ENCODE results near the gene PKD1. TPM values are rescaled to one million over a fixed set of nuclear protein-coding genes. Genes with fewer than 3 reads are reported as not detected.

Gene PKD1
- polyA plus RNA-seq, 1 donor from 2014 or later = 176 TPM

GRCh38 chr16:2061526-2061925, 74.2 kb downstream of the PKD1 start:
- H3K9ac ChIP-seq (ENCODE audit: low read length) = no peak overlapping the region
- no peaks in the 10 kb centered on the region for H3K36me3 ChIP-seq (ENCODE audit: insufficient read depth, low read length)
- H3K27me3 ChIP-seq (ENCODE audit: insufficient read depth, low read depth, low read length) = no peaks in the 10 kb centered on the region

GRCh38 chr16:2061023-2061422, 74.7 kb downstream of the PKD1 start:
- Histone ChIP-seq H3K27me3 (ENCODE audit: insufficient read depth, low read depth, low read length) (no peaks in the 10 kb centered on the region), H3K4me3 (ENCODE audit: low read length) (no peak overlapping the region), H3K9me3 (ENCODE audit: low read length) (no peaks in the 10 kb centered on the region), H3K79me2 (replicated peaks; ENCODE audit: insufficient read depth, low read length) (no peaks in the 10 kb centered on the region), H4K20me1 (ENCODE audit: insufficient read depth) (no peaks in the 10 kb centered on the region), H3K9me2 (ENCODE audit: insufficient read depth, low read length) (no peaks in the 10 kb centered on the region), H3K36me3 (ENCODE audit: insufficient read depth, low read length) (no peaks in the 10 kb centered on the region), H2AFZ (ENCODE audit: low read depth, low read length) (no peak overlapping the region), H3K4me2 (ENCODE audit: low read length) (no peak overlapping the region), H3F3A (ENCODE audit: insufficient read depth, low read length, poor library complexity, severe bottlenecking) (no peaks in the 10 kb centered on the region), H3K9ac (ENCODE audit: low read length) (no peak overlapping the region), H3K27ac (ENCODE audit: low read length) (no peak overlapping the region)
- TF ChIP-seq MXI1 (conservative IDR thresholded peaks at IDR 0.05; ENCODE audit: poor library complexity, severe bottlenecking) (no peak), EZH2 (IDR thresholded peaks at IDR 0.05; ENCODE audit: borderline replicate concordance, insufficient read depth, low read length, poor library complexity, severe bottlenecking) (no peak), RAD21 (conservative IDR thresholded peaks at IDR 0.05) (no peak), SMC3 (conservative IDR thresholded peaks at IDR 0.05; ENCODE audit: poor library complexity) (no peak), CTCF (IDR thresholded peaks at IDR 0.05; ENCODE audit: poor library complexity, severe bottlenecking) (no peak), POLR2AphosphoS5 (IDR thresholded peaks at IDR 0.05) (no peak), EP300 (conservative IDR thresholded peaks at IDR 0.05; ENCODE audit: poor library complexity, severe bottlenecking) (no peak), TAF1 (IDR thresholded peaks at IDR 0.05; ENCODE audit: low read depth) (no peak)

More at GRCh38 chr16:2061526-2061925, 74.2 kb downstream of the PKD1 start:
- Histone ChIP-seq H3K79me2 (replicated peaks; ENCODE audit: insufficient read depth, low read length) (no peaks in the 10 kb centered on the region), H3K27ac (ENCODE audit: low read length) (no peak overlapping the region), H3K4me3 (ENCODE audit: low read length) (no peak overlapping the region), H3K9me3 (ENCODE audit: low read length) (no peaks in the 10 kb centered on the region), H4K20me1 (ENCODE audit: insufficient read depth) (no peaks in the 10 kb centered on the region), H3K4me2 (ENCODE audit: low read length) (no peak overlapping the region), H3K9me2 (ENCODE audit: insufficient read depth, low read length) (no peaks in the 10 kb centered on the region), H3F3A (ENCODE audit: insufficient read depth, low read length, poor library complexity, severe bottlenecking) (no peaks in the 10 kb centered on the region), H2AFZ (ENCODE audit: low read depth, low read length) (no peak overlapping the region)
- TF ChIP-seq EP300 (conservative IDR thresholded peaks at IDR 0.05; ENCODE audit: poor library complexity, severe bottlenecking) (no peak), REST (IDR thresholded peaks at IDR 0.05; ENCODE audit: borderline replicate concordance) (no peak), MXI1 (conservative IDR thresholded peaks at IDR 0.05; ENCODE audit: poor library complexity, severe bottlenecking) (no peak), TAF1 (IDR thresholded peaks at IDR 0.05; ENCODE audit: low read depth) (no peak), SMC3 (conservative IDR thresholded peaks at IDR 0.05; ENCODE audit: poor library complexity) (no peak), CTCF (IDR thresholded peaks at IDR 0.05; ENCODE audit: poor library complexity, severe bottlenecking) (no peak), POLR2AphosphoS5 (IDR thresholded peaks at IDR 0.05) (no peak), RAD21 (conservative IDR thresholded peaks at IDR 0.05) (no peak), EZH2 (IDR thresholded peaks at IDR 0.05; ENCODE audit: borderline replicate concordance, insufficient read depth, low read length, poor library complexity, severe bottlenecking) (no peak)

All from neural cell (in vitro differentiated cells).